ENCODE results near the gene NSMF. TPM values are rescaled to one million over a fixed set of nuclear protein-coding genes. Genes with fewer than 3 reads are reported as not detected.

The NSMF gene
- total and polyA plus RNA-seq, 10 of the 15 experiments (the other 5 are each of a cell fraction or from before 2014, with no cell fraction given) = 0.13 to 44.3 (median 13.4) TPM

DNA sequence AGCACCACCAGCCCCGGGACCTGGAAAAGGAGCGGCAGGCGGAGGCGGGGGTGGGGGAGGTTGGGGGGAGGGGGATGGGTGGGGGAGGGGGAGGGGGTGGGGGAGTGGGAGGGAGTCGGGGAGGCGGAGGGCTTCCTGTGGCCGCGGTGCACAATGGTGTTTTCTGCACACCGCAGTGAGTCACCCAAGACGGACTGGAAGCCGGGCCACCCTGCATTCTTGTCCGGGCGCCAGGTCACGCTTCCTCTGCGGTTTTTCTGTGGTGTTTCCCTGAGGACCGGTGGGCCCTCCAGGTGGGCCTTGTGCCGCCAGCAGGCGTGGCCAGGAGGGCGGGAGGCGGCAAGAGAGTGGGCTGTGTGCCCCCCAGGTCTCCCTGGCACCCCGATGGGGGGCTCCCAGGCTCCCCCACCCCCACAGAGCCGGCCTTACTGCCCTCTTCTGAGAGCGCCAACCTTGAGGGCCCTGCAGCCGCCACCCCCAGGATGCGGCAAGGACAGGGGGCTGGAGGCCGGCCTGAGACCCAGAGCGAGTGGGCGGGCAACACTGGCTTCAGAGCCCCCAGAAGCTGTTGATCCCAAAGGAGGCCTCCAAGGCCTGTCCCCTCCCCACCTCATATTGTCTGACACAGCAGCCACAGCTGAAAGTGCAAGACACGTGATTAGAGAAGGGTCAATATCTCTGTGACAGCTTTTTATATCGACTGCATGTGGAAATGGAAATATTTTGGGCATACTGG lies 47.3 kb downstream of the NSMF start (continued):
- TF ChIP-seq, protein P1, sequence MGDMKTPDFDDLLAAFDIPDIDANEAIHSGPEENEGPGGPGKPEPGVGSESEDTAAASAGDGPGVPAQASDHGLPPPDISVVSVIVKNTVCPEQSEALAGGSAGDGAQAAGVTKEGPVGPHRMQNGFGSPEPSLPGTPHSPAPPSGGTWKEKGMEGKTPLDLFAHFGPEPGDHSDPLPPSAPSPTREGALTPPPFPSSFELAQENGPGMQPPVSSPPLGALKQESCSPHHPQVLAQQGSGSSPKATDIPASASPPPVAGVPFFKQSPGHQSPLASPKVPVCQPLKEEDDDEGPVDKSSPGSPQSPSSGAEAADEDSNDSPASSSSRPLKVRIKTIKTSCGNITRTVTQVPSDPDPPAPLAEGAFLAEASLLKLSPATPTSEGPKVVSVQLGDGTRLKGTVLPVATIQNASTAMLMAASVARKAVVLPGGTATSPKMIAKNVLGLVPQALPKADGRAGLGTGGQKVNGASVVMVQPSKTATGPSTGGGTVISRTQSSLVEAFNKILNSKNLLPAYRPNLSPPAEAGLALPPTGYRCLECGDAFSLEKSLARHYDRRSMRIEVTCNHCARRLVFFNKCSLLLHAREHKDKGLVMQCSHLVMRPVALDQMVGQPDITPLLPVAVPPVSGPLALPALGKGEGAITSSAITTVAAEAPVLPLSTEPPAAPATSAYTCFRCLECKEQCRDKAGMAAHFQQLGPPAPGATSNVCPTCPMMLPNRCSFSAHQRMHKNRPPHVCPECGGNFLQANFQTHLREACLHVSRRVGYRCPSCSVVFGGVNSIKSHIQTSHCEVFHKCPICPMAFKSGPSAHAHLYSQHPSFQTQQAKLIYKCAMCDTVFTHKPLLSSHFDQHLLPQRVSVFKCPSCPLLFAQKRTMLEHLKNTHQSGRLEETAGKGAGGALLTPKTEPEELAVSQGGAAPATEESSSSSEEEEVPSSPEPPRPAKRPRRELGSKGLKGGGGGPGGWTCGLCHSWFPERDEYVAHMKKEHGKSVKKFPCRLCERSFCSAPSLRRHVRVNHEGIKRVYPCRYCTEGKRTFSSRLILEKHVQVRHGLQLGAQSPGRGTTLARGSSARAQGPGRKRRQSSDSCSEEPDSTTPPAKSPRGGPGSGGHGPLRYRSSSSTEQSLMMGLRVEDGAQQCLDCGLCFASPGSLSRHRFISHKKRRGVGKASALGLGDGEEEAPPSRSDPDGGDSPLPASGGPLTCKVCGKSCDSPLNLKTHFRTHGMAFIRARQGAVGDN (IDR thresholded peaks at IDR 0.05) = 0 out of 2 replicates have a peak, but pooled peaks have one; percentile 30
- TF ChIP-seq IKZF2 (IDR thresholded peaks at IDR 0.05) (peak; percentile 47 to 80), TCF12 (IDR thresholded peaks at IDR 0.05; ENCODE audit: low read depth, low read length) (peak; percentile 45; the same call in 1 of the 2 replicates), TBL1XR1 (IDR thresholded peaks at IDR 0.05; ENCODE audit: low read depth, low read length) (peak; percentile 39; the same call in 1 of the 2 replicates), PAX5 (IDR thresholded peaks at IDR 0.05; ENCODE audit: borderline replicate concordance, low read depth, low read length) (peak; percentile 74; the same call in 1 of the 2 replicates), CBFB (IDR thresholded peaks at IDR 0.05; ENCODE audit: low read depth) (peak; percentile 86), MEF2B (IDR thresholded peaks at IDR 0.05; ENCODE audit: partially characterized antibody, poor library complexity, severe bottlenecking) (peak; percentile 57), TCF3 (IDR thresholded peaks at IDR 0.05; ENCODE audit: borderline replicate concordance, insufficient read depth, low read depth, low read length) (0 out of 2 replicates have a peak, but pooled peaks have one; percentile 61), EED (IDR thresholded peaks at IDR 0.05; ENCODE audit: low read depth) (peak; percentile 86), TAF1 (IDR thresholded peaks at IDR 0.05; ENCODE audit: borderline replicate concordance, low read depth, low read length) (no peak), ZNF217 (IDR thresholded peaks at IDR 0.05) (peak; percentile 32; the same call in 1 of the 2 replicates), HDGF (IDR thresholded peaks at IDR 0.05) (peak; percentile 37; the same call in 1 of the 2 replicates), MXI1 (IDR thresholded peaks at IDR 0.05; ENCODE audit: low read depth, low read length) (0 out of 2 replicates have a peak, but pooled peaks have one; percentile 25), CREM (IDR thresholded peaks at IDR 0.05; ENCODE audit: low read depth) (peak; percentile 17; the same call in 1 of the 2 replicates), BACH1 (IDR thresholded peaks at IDR 0.05; ENCODE audit: borderline replicate concordance) (0 out of 2 replicates have a peak, but pooled peaks have one; percentile 30), SP1 (IDR thresholded peaks at IDR 0.05; ENCODE audit: low read depth, low read length) (peak; percentile 27), EP300 (IDR thresholded peaks at IDR 0.05; ENCODE audit: borderline replicate concordance in 1 of 2, control insufficient read depth in 1 of 2, low read depth in 2 of 2, low read length in 2 of 2) (peak in 1 of 2 experiments; percentile 12; a peak in 1 of 4 replicates)
- TF ChIP-seq, protein P2, sequence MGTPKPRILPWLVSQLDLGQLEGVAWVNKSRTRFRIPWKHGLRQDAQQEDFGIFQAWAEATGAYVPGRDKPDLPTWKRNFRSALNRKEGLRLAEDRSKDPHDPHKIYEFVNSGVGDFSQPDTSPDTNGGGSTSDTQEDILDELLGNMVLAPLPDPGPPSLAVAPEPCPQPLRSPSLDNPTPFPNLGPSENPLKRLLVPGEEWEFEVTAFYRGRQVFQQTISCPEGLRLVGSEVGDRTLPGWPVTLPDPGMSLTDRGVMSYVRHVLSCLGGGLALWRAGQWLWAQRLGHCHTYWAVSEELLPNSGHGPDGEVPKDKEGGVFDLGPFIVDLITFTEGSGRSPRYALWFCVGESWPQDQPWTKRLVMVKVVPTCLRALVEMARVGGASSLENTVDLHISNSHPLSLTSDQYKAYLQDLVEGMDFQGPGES (IDR thresholded peaks at IDR 0.05) = no peak
- TF ChIP-seq, protein P3, sequence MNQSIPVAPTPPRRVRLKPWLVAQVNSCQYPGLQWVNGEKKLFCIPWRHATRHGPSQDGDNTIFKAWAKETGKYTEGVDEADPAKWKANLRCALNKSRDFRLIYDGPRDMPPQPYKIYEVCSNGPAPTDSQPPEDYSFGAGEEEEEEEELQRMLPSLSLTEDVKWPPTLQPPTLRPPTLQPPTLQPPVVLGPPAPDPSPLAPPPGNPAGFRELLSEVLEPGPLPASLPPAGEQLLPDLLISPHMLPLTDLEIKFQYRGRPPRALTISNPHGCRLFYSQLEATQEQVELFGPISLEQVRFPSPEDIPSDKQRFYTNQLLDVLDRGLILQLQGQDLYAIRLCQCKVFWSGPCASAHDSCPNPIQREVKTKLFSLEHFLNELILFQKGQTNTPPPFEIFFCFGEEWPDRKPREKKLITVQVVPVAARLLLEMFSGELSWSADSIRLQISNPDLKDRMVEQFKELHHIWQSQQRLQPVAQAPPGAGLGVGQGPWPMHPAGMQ (IDR thresholded peaks at IDR 0.05; ENCODE audit: borderline replicate concordance) = 0 out of 2 replicates have a peak, but pooled peaks have one; percentile 19
- TF ChIP-seq, protein P4, sequence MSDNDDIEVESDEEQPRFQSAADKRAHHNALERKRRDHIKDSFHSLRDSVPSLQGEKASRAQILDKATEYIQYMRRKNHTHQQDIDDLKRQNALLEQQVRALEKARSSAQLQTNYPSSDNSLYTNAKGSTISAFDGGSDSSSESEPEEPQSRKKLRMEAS (IDR thresholded peaks at IDR 0.05; ENCODE audit: low read depth, low read length) = 0 out of 2 replicates have a peak, but pooled peaks have one; percentile 24
- TF ChIP-seq, protein P5, sequence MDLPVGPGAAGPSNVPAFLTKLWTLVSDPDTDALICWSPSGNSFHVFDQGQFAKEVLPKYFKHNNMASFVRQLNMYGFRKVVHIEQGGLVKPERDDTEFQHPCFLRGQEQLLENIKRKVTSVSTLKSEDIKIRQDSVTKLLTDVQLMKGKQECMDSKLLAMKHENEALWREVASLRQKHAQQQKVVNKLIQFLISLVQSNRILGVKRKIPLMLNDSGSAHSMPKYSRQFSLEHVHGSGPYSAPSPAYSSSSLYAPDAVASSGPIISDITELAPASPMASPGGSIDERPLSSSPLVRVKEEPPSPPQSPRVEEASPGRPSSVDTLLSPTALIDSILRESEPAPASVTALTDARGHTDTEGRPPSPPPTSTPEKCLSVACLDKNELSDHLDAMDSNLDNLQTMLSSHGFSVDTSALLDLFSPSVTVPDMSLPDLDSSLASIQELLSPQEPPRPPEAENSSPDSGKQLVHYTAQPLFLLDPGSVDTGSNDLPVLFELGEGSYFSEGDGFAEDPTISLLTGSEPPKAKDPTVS (IDR thresholded peaks at IDR 0.05; ENCODE audit: low read depth, low read length) = no peak
